Urothelium cell line (cell line): ENCODE results near the gene FBXO31.
"Not testable (repeated sequence)": the region's sequence is repeated elsewhere in the genome, so short reads cannot be mapped to it uniquely, and the experiment has no call there.

Experiments
- DNase-seq: peaks from one replicate; pipeline ENCODE4 v3.0.0; 2011; ENCODE audit warnings: low spot score, mixed read lengths
- FAIRE-seq: peaks from 2 replicates; lab custom pipeline; 2011; peaks lifted over from hg19 to GRCh38; lab: Jason Lieb, UNC

FBXO31 gene

DNA sequence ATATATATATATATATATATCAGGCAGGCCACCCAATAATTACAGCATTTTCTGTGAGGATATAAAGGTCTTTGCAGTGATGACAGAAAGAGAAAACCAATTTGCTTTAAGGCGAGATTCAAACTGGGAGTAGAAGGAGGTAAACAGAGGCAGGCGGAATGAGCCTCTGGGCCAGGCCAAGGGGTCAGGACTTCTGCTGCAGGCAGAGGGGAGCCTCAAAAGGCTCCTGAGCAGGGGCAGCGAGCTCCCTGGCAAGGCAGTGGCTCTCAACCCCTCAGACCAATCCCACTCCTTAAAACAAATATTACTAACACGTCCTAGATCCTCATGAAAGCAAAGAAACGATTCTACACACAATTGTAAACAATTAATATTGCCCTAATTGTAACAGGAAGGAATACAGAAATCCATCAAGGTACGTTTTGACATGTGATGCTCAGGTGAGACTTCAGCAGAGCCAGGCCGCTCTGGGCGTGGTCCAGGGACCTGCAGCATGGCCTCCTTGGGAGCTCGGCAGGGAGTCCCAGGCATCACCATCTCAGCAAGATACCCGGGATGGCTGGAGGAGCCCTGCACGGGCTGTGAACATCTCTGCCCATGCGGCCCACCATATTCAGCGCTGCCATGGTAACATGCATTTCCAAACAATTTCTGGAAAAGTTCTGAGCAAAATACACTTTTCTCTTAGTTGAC lies 18.4 kb downstream of the FBXO31 start:
- FAIRE-seq: no peak
- DNase-seq: no peak

DNA sequence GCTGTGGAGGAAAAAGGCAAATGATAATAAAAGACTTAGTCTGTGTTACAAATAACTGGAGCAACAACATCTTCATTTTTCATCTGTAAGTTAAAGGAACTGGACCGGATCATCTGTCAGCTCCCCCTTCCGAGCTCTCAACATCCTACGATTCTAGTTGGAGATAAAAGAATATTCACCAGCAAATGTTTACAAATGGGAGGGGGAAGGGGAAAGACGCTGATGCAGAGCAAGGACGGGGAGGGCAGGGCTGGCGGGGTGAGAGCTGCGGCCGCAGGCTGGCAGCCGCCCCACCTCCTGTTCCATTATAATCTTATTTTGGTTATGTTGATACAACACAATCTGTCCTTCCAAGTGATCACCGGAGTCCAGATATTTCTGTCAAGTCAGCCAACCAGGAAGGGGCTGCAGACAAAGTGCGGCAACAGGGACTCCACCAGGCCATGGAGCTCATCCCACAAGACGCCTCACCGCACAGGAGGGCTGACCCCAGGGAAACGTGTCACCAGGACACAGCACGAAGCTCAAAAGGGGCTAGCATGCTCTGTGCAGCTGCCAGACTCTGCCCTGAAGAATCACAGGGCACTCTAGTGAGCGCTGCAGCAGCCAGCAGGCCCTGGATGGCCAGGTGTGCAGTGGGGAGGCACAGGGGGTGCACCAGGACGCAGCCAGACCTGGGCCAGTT lies 19.7 kb downstream of the FBXO31 start:
- no peak for FAIRE-seq
- no peak for DNase-seq

- DNase-seq, FAIRE-seq: not testable (repeated sequence)
These were observed 20.6 kb downstream of the FBXO31 start for GRCh38 chr16:87362828-87363559.

DNA sequence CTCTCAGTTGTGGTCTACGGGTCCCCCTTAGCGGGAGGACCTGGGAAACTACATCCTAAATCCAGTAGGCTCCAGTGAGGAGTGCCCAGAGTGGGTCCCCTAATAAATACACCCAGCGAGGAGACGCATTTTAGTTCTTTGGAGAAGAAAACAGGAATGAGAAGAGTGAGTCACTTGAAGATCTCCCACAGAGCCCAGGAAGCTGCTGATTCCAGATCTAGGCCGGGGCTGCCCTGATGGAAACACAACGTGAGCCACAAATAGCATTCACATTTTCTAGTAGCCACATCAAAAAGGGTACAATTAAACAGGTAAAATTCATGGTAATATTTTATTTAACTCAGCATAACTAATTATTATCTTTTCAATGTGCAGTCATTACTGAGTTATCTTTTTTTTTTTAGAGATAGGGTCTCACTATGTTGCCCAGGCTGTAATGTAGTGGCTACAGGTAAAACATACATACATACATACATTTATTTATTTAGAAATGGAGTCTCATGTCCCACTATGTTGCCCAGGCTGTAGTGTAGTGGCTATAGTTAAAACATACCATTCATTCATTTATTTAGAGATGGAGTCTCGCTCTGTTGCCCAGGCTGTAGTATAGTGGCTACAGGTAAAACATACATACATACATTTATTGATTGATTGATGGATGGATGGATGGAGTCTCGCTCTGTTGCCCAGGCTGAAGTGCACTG lies 21.5 kb downstream of the FBXO31 start:
- FAIRE-seq (no peak), DNase-seq (no peak)

GRCh38 chr16:87360862-87361610 lies 22.5 kb downstream of the FBXO31 start:
- DNase-seq (no peak), FAIRE-seq (no peak)

DNA sequence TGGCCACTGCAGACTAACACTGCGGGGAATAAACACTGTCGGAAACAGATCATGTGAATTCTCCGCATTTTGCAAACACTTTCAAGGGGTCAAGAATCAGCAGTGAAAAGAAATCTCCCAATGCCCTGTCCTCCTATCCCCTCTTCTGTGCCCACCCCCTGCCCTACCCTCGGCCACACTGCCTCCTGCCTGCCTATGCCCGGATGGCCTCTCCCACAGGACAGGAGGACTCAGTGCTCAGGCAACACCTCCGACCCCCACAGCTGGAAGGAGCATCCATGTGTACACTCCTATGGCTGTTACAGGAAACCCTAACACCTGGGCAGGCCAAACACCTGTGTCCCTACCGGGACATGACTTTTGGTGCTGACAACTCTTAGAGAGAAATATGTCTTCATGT lies 24.5 kb downstream of the FBXO31 start:
- no peak for FAIRE-seq

GRCh38 chr16:87358696-87359095 lies 24.9 kb downstream of the FBXO31 start:
- FAIRE-seq (no peak), DNase-seq (no peak)

More for the DNA sequence above, 24.5 kb downstream of the FBXO31 start:
- DNase-seq: no peak

DNA sequence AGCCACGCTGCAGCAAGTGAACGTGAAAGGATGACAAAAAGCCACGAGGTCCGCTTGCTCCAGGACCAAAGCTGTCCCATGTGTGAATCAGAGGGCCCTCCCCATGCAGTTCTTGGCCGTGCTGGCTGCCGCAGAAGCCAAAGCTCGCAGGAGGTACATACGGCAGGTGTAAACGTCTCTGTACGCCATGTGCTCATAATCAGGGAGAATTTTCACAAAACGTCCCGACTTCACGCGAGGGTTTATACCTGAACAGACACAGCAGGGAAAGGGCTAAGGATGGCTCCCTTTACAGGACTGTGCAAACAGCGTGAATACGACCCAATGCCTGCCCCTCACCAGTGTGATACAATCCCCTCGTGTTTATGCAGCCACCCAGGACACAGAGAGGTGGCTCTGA lies 25.3 kb downstream of the FBXO31 start:
- no peak for FAIRE-seq
- no peak for DNase-seq

DNA sequence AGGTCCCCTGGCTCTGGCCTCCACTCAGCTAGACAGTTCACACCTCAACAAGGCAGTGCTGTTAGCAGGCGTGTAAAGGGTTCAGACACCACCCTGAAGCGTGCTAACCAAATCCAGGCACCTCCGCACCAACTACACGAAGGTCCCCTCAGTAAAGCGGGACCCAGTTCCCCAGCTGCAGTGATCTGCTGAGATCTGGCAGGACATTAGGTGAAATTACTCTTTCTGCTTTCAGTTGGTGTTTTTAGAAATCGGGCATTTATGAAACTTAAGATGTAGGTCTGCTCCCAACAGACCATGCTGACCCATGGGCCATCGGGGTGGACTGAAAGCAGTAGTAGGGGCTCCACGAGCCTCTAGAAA lies 27.1 kb downstream of the FBXO31 start:
- FAIRE-seq (no peak), DNase-seq (no peak)

- DNase-seq: no peak
- no peak for FAIRE-seq
These were observed 30.0 kb downstream of the FBXO31 start for GRCh38 chr16:87353613-87354012.

GRCh38 chr16:87352818-87353217 lies 30.8 kb downstream of the FBXO31 start:
- no peak for DNase-seq

DNA sequence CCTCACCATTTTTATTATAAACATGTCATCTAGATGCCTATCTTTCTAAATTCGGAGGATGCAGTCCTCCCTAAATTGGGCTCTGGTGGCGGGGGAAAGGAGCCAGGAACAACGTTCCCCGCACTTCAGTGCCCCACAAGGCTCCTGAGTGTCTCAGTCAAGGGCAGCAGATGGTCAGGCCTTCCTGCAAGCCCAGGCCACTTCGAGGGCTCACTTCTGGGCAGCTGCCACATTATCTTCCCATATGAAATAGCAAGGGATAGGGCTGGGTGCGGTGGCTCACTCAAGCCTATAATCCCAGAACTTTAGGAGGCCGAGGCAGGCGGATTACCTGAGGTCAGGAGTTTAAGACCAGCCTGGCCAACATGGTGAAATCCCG lies 32.3 kb downstream of the FBXO31 start:
- FAIRE-seq (no peak), DNase-seq (no peak)

More at GRCh38 chr16:87352818-87353217, 30.8 kb downstream of the FBXO31 start:
- FAIRE-seq: no peak

DNA sequence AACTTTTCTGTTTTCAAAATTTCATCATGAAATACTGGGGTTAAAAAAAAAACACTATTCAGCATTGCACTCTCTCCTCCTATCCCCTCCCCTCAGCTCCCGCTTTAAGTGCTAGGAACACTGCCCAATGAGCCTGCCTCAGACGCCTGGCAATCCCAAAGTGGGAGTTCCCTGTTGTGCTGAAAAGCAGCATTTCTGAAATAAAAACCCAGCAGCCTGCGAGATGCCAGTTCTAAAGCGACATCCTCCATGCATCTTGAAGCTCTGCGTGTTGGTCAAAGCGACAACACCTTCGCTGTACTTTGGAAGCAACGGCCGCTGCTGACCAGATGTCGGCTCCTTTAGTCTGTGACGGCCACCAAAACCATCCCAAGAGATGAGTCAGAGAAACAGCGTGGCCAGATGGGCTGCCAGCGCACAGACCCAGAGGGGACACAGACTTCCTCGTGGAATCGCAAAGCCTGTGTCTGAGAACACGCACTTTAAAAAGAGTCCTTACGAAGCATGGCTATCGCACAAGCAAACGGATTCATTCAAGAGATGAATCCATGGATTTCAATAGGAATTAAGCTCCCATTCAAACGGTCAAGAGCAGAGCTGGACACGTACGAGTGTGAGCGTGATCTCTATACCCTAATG lies 32.8 kb downstream of the FBXO31 start:
- FAIRE-seq (no peak), DNase-seq (no peak)

- FAIRE-seq: no peak
These were observed 33.5 kb downstream of the FBXO31 start for GRCh38 chr16:87350031-87350430.

DNA sequence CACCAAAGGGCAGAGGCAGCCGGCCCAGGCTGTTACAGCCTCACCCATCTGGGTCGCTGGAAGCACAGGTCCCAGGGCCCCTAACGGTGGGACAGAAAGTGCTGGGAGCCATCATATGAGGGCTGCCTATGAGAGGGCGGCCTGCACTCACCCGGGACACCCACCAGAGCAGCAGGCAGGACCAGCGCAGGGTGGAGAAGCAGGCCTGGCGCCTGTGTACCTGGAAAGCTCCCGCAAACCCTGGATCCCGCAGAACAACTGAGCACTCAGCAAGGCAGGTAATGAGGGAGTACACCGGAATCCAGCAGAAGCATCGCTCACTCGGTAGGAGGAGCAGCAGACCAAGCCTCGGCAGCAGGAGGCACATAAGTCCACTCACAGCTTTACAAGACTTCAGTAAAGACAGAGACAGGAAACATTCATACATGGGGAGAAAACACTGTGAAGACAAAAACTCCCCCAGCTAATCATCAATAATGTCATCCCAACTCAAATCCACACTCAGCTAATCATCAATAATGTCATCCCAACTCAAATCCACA lies 34.9 kb downstream of the FBXO31 start:
- DNase-seq (no peak), FAIRE-seq (no peak)

More at GRCh38 chr16:87350031-87350430, 33.5 kb downstream of the FBXO31 start:
- no peak for DNase-seq

GRCh38 chr16:87347932-87348615 lies 35.5 kb downstream of the FBXO31 start:
- FAIRE-seq (no peak), DNase-seq (no peak)

- FAIRE-seq (no peak), DNase-seq (no peak)
These were observed 37.0 kb downstream of the FBXO31 start for GRCh38 chr16:87346517-87347060.

DNA sequence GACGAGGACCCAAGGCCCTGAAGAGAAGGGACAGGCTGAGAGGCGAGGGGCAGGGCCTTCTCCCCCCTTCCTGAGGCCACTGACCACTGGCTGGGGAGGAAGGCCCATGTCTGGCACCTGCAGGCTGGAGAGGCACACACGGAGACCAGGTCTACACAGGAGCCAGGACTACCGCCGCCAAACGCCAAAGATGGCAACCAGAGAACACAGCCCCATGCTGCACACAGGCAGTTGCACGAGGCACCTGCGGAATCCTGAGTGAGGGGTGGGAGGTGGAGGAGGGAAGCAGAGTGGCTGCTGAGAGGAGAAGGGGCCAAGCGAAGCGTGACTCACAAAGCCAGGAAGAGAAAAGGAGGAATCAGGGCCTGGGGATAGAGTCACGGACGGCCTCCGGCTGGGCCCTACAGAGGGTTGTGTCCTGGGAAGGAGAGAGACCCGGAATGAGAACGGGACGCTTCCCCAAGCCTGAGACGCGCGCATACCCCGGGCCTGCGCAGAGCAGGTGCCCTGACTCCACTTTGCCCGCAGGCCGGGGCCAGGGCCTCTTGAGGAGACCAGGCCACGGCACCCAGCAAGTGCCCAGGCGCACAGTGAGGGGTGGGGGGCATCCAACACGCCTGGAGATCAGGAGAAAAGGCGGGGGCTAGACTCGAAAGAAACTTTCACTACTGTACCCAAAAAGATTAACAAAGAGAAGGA lies 37.7 kb downstream of the FBXO31 start:
- FAIRE-seq (no peak), DNase-seq (no peak)
